GM12873 (cell line): ENCODE data around the gene GRAMD4.

ENCODE experiments used
- TF ChIP-seq, protein P1 (sequence below): IDR thresholded peaks from 2 replicates; pipeline ENCODE4 v1.5.1; 2012; ENCODE audit warnings: low read depth, mild to moderate bottlenecking, moderate library complexity, low read length, control low read depth; ENCODE audit not compliant: insufficient read depth; ENCODE audit errors: missing control alignments

The GRAMD4 gene

DNA sequence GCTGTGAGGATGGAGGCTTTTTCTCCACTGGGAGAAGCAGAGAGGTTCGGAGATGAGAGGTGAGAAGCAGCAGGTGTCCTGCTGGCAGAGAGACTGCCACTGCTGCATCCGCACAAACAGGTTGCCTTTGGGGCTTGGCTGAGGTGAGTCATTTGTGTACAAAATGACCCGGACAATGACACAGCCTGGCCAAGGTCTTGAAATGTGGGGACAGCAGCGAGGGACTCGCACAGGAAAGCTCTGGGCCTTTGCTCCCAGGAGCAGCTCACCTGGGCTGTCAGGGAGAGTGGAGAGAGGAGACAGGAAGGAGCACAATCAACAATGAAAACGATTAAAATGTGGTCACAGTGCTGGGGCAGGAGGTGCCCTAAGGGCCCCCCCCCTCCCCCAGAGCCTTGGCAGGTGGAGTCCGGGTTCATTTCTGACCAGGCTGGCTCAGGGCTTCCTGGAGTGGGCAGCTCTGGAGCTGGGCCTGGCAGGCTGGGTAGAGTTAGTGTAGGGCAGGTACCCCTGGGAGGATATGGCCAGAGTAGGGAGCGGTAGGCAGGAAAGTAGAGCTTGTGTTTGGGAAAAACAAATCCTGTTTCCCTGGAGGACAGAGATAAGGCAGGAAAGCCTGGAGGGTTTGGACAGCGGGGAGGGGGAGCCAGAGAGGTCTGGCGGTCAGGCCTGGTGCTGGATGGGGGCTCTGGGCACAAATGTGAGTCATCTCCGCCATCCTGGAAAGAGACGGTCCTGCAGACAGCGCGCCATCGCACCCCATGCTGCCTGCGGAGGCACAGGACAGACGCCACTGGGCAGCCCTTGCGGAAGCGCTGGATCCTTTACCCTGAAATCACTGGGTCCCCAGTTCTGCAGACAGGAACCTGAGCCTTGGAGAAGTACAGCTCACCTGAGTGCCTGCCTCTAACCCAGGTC lies 44.9 kb upstream of the GRAMD4 start:
- TF ChIP-seq, protein P1, sequence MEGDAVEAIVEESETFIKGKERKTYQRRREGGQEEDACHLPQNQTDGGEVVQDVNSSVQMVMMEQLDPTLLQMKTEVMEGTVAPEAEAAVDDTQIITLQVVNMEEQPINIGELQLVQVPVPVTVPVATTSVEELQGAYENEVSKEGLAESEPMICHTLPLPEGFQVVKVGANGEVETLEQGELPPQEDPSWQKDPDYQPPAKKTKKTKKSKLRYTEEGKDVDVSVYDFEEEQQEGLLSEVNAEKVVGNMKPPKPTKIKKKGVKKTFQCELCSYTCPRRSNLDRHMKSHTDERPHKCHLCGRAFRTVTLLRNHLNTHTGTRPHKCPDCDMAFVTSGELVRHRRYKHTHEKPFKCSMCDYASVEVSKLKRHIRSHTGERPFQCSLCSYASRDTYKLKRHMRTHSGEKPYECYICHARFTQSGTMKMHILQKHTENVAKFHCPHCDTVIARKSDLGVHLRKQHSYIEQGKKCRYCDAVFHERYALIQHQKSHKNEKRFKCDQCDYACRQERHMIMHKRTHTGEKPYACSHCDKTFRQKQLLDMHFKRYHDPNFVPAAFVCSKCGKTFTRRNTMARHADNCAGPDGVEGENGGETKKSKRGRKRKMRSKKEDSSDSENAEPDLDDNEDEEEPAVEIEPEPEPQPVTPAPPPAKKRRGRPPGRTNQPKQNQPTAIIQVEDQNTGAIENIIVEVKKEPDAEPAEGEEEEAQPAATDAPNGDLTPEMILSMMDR, result no peak

DNA sequence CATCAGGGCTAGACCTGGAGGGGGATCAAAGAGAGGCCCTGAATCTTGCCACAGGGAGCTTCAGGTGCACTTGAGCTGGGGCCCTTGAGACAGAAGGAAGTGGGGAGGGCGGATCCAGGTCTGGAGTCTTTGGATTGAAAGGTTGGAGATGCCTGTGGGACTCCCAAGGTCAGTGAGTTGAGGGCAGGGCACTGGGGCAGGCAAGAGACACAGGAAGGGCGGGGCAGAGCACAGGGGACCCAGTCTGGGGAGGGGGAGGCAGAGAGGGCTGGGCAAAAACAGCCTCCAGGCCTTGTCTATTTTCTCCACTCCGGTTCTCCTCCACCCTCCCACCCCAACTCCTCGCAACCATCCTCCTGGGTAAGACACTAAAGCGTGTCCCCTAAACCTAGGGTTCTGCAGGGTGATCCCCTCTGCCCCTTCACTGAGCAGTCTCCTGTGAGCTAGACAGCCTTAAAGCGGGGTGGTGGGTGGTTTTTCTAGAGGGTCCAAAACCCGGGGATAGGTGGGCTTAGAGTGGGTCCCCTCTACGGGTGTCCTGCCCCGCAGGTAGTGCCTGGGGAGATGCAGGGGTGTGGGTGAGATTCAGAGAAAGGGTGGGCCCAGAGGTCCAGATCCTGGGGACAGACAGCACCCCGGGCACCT lies 44.2 kb upstream of the GRAMD4 start:
- TF ChIP-seq, protein P1, result no peak

DNA sequence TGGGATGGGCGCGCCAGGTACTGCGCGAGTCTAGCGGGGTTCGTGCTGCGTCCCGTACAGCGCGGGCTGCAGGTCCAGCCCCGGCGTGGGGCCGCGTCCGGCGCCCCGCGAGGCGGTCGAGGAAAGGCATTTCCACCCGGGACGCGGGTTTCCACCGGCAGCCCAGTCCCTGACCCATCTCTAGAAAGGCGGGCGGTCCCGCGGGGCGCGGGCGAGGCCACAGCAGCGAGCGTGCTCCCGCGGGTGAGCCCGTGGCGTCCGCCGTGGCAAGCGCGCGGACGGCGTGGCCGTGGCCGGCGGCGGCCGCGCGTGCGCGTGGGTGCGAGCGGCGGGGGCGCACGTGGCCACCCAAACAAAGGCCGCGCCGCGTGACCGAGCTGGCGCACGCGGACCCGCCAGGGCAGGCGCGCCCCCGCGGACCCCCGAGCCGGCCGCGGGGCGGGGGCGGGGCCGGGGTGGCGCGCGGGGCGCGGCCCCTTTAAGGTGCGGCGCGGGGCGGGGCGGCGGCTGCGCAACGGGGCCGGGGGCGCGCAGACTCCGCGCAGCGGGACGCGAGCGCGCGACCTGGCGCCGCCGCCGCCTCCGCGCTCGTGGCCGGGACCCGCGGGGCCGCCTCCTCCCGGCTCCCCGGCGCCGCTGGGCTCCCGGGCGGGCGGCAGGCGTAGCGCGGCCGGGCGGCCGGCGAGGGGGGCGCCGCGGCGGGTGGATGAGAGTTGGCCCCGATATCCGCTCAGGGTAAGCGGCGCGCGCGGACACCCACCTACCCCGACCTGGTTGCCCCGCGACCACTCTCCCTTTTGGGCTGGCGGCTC lies 43.4 kb upstream of the GRAMD4 start:
- TF ChIP-seq, protein P1, result no peak

DNA sequence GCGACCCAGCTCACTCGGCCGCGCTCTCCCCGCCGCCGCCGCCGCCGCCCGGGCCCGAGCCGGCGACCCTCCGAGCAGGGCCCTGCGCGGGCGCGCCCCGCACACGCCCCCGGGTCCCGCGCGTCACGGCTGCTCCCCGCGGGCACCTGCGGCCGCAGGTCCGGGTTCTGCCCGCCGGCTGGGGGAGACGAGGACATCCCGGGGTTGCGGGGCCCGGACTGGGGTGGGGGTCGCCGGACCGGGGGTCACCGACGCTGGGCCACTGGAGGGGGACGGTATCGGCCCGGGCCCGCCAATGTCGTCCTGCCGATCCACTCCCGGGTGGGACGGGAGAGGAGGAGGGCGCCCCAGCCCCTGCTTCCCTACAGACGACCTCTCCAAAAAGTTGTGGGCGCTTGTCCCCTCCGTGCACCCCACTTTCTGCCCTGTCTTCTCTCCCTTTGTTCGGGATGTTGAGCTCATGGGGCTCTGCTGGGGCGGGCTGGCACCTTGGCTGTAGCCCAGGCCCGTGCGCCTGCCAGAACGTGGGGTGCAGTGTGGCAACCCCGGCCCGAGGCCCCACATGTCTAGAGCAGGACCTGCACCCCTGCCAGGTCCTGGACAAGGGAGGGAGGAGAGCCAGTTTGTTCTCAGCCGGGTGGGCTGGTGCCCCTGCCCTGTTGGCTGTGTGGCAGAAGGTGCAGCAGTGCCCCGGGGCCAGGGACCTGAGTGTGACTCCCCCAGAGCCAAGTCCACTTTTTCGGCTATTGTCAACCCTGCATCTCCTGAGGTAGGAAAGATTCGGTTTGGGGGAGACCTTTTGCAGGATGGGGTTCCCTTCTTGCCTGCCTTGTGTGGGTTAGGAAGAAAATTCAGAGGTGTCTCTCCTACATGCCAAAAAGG lies 42.6 kb upstream of the GRAMD4 start:
- TF ChIP-seq, protein P1, result no peak

DNA sequence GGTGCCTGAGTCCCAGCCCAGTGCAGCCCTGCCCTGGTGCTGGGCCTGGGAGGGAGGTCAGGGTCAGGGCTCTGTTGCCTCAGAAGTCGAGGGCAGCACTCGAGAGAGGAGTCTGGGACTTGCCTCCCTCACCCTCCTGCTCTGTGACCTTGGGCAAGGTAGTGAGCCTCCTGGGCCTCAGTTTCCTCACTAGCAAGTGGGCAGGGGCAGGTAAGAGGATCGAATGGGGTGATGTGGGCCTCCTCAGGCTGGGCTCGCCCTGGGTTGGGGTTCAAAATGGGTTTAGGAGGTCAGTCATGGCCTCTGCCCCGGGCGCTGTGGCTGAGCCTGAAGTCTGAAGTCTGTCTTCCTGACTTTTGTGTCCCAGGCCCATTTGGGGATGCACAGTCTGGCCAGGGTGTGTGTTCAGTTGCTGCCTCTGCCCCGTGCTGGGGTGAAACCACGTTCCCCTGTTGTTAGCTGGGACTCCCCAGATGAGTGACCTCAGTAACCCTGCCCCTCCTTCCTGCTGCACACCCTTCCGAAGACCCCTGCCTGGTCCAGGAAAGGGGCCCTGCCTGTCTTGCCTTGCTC lies 41.8 kb upstream of the GRAMD4 start:
- TF ChIP-seq, protein P1, result no peak

DNA sequence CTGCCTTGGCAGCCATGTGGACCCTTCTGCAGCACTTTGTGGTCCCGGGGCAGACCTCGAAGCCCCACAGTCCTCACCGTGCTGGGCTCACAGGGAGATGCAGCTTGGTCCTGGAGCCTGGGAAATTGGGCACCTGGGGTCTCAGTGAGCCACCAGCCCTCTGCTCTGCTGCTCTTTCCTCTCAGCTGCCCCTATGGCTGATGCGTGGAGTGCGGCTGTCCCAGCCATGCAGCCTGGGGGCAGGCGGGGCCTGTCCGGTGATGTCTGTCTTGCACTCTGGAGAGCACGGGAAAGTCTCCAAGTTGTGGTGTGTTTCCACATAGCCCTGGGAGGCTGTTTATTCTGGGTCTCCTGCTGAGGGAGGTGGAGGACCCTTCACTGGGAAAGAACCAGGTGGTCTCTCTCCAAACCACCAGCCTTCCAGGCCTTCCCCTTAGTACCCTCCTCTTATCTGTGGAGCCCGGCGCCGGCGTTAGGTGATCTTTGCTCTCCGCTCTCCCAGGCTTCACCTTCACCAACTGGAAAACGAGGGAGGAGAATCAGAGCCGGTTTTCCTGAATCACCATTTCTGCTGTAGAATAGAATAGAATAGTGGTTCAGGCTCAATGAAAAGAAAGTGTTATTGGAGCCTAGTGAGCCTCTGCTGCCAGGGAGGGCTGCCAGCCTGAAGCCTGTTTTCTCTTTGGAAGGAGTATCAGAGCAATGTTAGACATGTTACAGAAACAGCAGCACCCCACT lies 41.2 kb upstream of the GRAMD4 start:
- TF ChIP-seq, protein P1, result no peak
